WTC11 (cell line): ENCODE data around the gene SPTB.

Experiments used
- FOXJ3 ChIP-seq: sonication (generic); formaldehyde crosslinking; IDR thresholded peaks from 2 replicates; pipeline ENCODE4 v1.9.0; 2021; ENCODE audit warnings: missing genetic modification reagents, mild to moderate bottlenecking, borderline replicate concordance
- NFATC4 ChIP-seq: fragments of 250-450 bp; sonication (Bioruptor Pico); IDR thresholded peaks from 2 replicates; pipeline ENCODE4 v1.9.0; 2021; ENCODE audit warnings: mild to moderate bottlenecking
- NFE2L1 ChIP-seq: sonication (generic); formaldehyde crosslinking; IDR thresholded peaks from 2 replicates; pipeline ENCODE4 v1.8.1; 2023; ENCODE audit warnings: missing genetic modification reagents
- NR2C2 ChIP-seq: sonication (generic); formaldehyde crosslinking; IDR thresholded peaks from 2 replicates; pipeline ENCODE4 v1.8.0; 2022; ENCODE audit warnings: mild to moderate bottlenecking, missing genetic modification reagents
- NR3C1 ChIP-seq: sonication (generic); formaldehyde crosslinking; conservative IDR thresholded peaks from 2 replicates; pipeline ENCODE4 v1.8.1; 2023; ENCODE audit warnings: low read depth, mild to moderate bottlenecking, missing genetic modification reagents
- PREB ChIP-seq: sonication (generic); formaldehyde crosslinking; IDR thresholded peaks from 2 replicates; pipeline ENCODE4 v1.8.1; 2022; ENCODE audit warnings: mild to moderate bottlenecking, missing genetic modification reagents, moderate library complexity, borderline replicate concordance
- SP1 ChIP-seq: sonication (generic); formaldehyde crosslinking; conservative IDR thresholded peaks from 2 replicates; pipeline ENCODE4 v1.8.1; 2022; ENCODE audit warnings: missing genetic modification reagents
- TEAD1 ChIP-seq: sonication (generic); formaldehyde crosslinking; IDR thresholded peaks from 2 replicates; pipeline ENCODE4 v1.8.0; 2022; ENCODE audit warnings: mild to moderate bottlenecking, missing genetic modification reagents
- USF2 ChIP-seq: sonication (generic); formaldehyde crosslinking; IDR thresholded peaks from 2 replicates; pipeline ENCODE4 v1.8.1; 2023; ENCODE audit warnings: mild to moderate bottlenecking, missing genetic modification reagents, moderate library complexity
- ZBTB21 ChIP-seq: sonication (generic); formaldehyde crosslinking; IDR thresholded peaks from 2 replicates; pipeline ENCODE4 v1.8.1; 2023; ENCODE audit warnings: mild to moderate bottlenecking, missing genetic modification reagents, borderline replicate concordance
- TF ChIP-seq, protein P1 (sequence below): fragments of 200-600 bp; IDR thresholded peaks from 2 replicates; pipeline ENCODE4 v1.8.0; 2022; ENCODE audit warnings: antibody characterized with exemption
- TF ChIP-seq, protein P2 (sequence below): sonication (generic); formaldehyde crosslinking; IDR thresholded peaks from 2 replicates; pipeline ENCODE4 v1.8.0; 2023; ENCODE audit warnings: missing genetic modification reagents
- TF ChIP-seq, protein P3 (sequence below): sonication (generic); formaldehyde crosslinking; conservative IDR thresholded peaks from 2 replicates; pipeline ENCODE4 v1.8.1; 2022; ENCODE audit warnings: mild to moderate bottlenecking, missing genetic modification reagents
- TF ChIP-seq, protein P4 (sequence below): sonication (generic); formaldehyde crosslinking; IDR thresholded peaks from 2 replicates; pipeline ENCODE4 v1.8.1; 2023; ENCODE audit warnings: mild to moderate bottlenecking, missing genetic modification reagents, moderate library complexity

DNA sequence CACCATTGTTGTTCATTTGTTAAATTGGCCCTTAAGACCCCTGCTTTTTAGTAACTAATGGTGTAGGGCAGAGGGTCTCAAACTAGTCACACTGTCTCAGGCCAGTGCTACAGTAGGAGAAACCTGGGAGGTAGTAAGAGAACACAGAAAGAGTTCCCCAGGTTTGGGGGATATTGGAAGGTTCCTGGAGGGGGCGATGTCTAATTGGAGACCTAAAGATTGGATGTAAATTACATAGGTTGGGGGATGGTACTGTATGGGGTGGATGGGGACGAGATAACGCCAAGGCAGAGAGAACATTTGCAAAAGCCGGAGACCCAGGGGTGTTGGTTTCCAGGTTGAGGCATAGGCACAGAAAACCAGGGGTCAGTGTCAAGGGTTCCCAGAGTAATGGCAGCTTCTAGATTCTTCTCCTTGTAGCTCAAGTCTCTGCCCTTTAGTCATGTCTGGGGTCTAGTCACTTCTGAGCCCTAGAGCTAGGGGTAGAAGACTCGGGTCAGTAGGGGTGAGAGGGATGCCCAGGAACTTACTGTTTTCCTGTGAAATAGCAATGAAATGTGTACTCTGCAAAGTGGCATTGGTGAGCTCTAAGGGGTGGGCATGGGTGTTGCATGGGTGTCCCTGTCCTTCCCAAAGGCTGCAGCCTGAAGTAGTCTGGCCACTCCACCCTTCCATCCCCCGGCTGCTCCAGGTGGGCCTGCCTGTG lies 153.7 kb downstream of the SPTB start:
- TF ChIP-seq, protein P1, sequence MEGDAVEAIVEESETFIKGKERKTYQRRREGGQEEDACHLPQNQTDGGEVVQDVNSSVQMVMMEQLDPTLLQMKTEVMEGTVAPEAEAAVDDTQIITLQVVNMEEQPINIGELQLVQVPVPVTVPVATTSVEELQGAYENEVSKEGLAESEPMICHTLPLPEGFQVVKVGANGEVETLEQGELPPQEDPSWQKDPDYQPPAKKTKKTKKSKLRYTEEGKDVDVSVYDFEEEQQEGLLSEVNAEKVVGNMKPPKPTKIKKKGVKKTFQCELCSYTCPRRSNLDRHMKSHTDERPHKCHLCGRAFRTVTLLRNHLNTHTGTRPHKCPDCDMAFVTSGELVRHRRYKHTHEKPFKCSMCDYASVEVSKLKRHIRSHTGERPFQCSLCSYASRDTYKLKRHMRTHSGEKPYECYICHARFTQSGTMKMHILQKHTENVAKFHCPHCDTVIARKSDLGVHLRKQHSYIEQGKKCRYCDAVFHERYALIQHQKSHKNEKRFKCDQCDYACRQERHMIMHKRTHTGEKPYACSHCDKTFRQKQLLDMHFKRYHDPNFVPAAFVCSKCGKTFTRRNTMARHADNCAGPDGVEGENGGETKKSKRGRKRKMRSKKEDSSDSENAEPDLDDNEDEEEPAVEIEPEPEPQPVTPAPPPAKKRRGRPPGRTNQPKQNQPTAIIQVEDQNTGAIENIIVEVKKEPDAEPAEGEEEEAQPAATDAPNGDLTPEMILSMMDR, result no peak
- TF ChIP-seq ZBTB21 (CRISPR knock-in tag), result no peak
- TF ChIP-seq SP1 (CRISPR knock-in tag), result no peak
- TF ChIP-seq NR3C1 (CRISPR knock-in tag), result no peak
- TF ChIP-seq NFATC4 (CRISPR knock-in tag), result no peak
- TF ChIP-seq TEAD1 (CRISPR knock-in tag), result no peak
- TF ChIP-seq, protein P2, sequence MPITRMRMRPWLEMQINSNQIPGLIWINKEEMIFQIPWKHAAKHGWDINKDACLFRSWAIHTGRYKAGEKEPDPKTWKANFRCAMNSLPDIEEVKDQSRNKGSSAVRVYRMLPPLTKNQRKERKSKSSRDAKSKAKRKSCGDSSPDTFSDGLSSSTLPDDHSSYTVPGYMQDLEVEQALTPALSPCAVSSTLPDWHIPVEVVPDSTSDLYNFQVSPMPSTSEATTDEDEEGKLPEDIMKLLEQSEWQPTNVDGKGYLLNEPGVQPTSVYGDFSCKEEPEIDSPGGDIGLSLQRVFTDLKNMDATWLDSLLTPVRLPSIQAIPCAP (CRISPR knock-in tag), result no peak
- TF ChIP-seq NFE2L1 (CRISPR knock-in tag), result no peak
- TF ChIP-seq, protein P3, sequence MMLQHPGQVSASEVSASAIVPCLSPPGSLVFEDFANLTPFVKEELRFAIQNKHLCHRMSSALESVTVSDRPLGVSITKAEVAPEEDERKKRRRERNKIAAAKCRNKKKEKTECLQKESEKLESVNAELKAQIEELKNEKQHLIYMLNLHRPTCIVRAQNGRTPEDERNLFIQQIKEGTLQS (CRISPR knock-in tag), result no peak
- no peak for TF ChIP-seq FOXJ3 (CRISPR knock-in tag)
- no peak for TF ChIP-seq PREB (CRISPR knock-in tag)
- TF ChIP-seq, protein P4, sequence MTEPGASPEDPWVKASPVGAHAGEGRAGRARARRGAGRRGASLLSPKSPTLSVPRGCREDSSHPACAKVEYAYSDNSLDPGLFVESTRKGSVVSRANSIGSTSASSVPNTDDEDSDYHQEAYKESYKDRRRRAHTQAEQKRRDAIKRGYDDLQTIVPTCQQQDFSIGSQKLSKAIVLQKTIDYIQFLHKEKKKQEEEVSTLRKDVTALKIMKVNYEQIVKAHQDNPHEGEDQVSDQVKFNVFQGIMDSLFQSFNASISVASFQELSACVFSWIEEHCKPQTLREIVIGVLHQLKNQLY, result no peak
- no peak for TF ChIP-seq NR2C2 (CRISPR knock-in tag)
- TF ChIP-seq USF2 (CRISPR knock-in tag), result no peak
